Nephron (organoid): ENCODE measurements around the gene SLC8A1.

Source experiments
- H3K27ac Mint-ChIP-seq, 3 experiments: 2 replicates each; pipeline ENCODE4 v1.8.0; 2020; ENCODE audit warnings: mixed read lengths in 3 of 3, mild to moderate bottlenecking in 2 of 3, moderate library complexity in 1 of 3
- H3K27me3 Mint-ChIP-seq: 2 replicates; pipeline ENCODE4 v1.8.0; 2021; ENCODE audit warnings: low read depth, mild to moderate bottlenecking, moderate library complexity, mixed read lengths
- H3K36me3 Mint-ChIP-seq: 2 replicates; pipeline ENCODE4 v1.8.0; 2020; ENCODE audit warnings: low read depth, mixed read lengths
- H3K4me1 Mint-ChIP-seq: 2 replicates; pipeline ENCODE4 v1.8.0; 2020; ENCODE audit warnings: mixed read lengths
- H3K4me3 Mint-ChIP-seq, 3 experiments: 2 replicates each; pipeline ENCODE4 v1.8.0; 2020; ENCODE audit warnings: mild to moderate bottlenecking in 3 of 3, mixed read lengths in 3 of 3, moderate library complexity in 2 of 3
- H3K9me3 Mint-ChIP-seq: 2 replicates; pipeline ENCODE4 v1.8.0; 2020; ENCODE audit warnings: mixed read lengths
- CTCF ChIP-seq, 3 experiments: fragments of 200-600 bp; sonication (generic); IDR thresholded peaks; one replicate each; pipeline ENCODE4 v1.5.0; 2021; ENCODE audit warnings: antibody characterized with exemption in 3 of 3; ENCODE audit not compliant: unreplicated experiment in 3 of 3

SLC8A1 gene

GRCh38 chr2:40048506-40048905, 403.4 kb downstream of the SLC8A1 start:
- Mint-ChIP-seq H3K4me1 (peaks cover 14% of the 10 kb centered on the region), H3K4me3 (no peak overlapping the region), H3K27ac (no peak overlapping the region), H3K36me3 (no peaks in the 10 kb centered on the region), H3K9me3 (no peaks in the 10 kb centered on the region), H3K27me3 (no peaks in the 10 kb centered on the region)
- no peak for TF ChIP-seq CTCF (IDR thresholded peaks at IDR 0.05; ENCODE audit: unreplicated experiment in 3 of 3)

- peaks cover 14% of the 10 kb centered on the region for H3K4me1 Mint-ChIP-seq
- H3K27me3 Mint-ChIP-seq = peaks cover 1% of the 10 kb centered on the region
- no peaks in the 10 kb centered on the region for H3K36me3 Mint-ChIP-seq
- H3K4me3 Mint-ChIP-seq = no peak overlapping the region
- no peak overlapping the region for H3K27ac Mint-ChIP-seq
- TF ChIP-seq CTCF (IDR thresholded peaks at IDR 0.05; ENCODE audit: unreplicated experiment in 3 of 3) = no peak
- H3K9me3 Mint-ChIP-seq = no peaks in the 10 kb centered on the region
Measured at GRCh38 chr2:40047406-40047805, 404.5 kb downstream of the SLC8A1 start.
